ENCODE results near the gene TPRG1L.

TPRG1L gene

GRCh38 chr1:3611170-3612019 is 13.4 kb upstream of the TPRG1L start, which contains the start of gene MEGF6 (continued):
- TF ChIP-seq ZNF777 (tag by site-specific recombination; IDR thresholded peaks at IDR 0.05; ENCODE audit: borderline replicate concordance) (no peak), PRDM4 (tag by site-specific recombination; IDR thresholded peaks at IDR 0.05) (no peak), ZNF16 (tag by site-specific recombination; IDR thresholded peaks at IDR 0.05; ENCODE audit: low read depth) (no peak), ZNF302 (tag by site-specific recombination; IDR thresholded peaks at IDR 0.05; ENCODE audit: low read depth) (no peak), ZNF692 (tag by site-specific recombination; IDR thresholded peaks at IDR 0.05) (peak; percentile 71), ZNF548 (tag by site-specific recombination; IDR thresholded peaks at IDR 0.05) (no peak), GLIS1 (tag by site-specific recombination; IDR thresholded peaks at IDR 0.05) (peak; percentile 76), ZBTB26 (tag by site-specific recombination; optimal IDR thresholded peaks at IDR 0.05) (peak; percentile 84), REST (tag by site-specific recombination; IDR thresholded peaks at IDR 0.05) (no peak), ZNF26 (tag by site-specific recombination; IDR thresholded peaks at IDR 0.05) (no peak), BCL11A (tag by site-specific recombination; IDR thresholded peaks at IDR 0.05; ENCODE audit: low read depth) (no peak), ZNF580 (tag by site-specific recombination; IDR thresholded peaks at IDR 0.05) (no peak), ZNF747 (tag by site-specific recombination; IDR thresholded peaks at IDR 0.05) (no peak), ZNF549 (tag by site-specific recombination; IDR thresholded peaks at IDR 0.05) (no peak), ZNF202 (tag by site-specific recombination; IDR thresholded peaks at IDR 0.05; ENCODE audit: borderline replicate concordance) (no peak), MZF1 (tag by site-specific recombination; IDR thresholded peaks at IDR 0.05; ENCODE audit: borderline replicate concordance) (no peak), OVOL3 (tag by site-specific recombination; IDR thresholded peaks at IDR 0.05) (no peak), ZBTB7A (tag by site-specific recombination; IDR thresholded peaks at IDR 0.05; ENCODE audit: low read depth) (no peak), ZEB2 (tag by site-specific recombination; IDR thresholded peaks at IDR 0.05) (no peak), ZIC2 (tag by site-specific recombination; IDR thresholded peaks at IDR 0.05) (peak; percentile 65), PRDM2 (tag by site-specific recombination; IDR thresholded peaks at IDR 0.05; ENCODE audit: borderline replicate concordance) (no peak), PRDM1 (tag by site-specific recombination; IDR thresholded peaks at IDR 0.05) (no peak)
